Activated CD4-positive, CD25-positive, alpha-beta regulatory T cell treated with anti-CD3 and anti-CD28 coated beads, Interleukin-2, amount 50 U/mL, for 72 hours (primary cell): ENCODE results near the gene NUP54.
A peak's percentile ranks its signal among the peaks of the same experiment; 100 is the strongest.

Experiments used
- DNase-seq: peaks from one replicate; pipeline ENCODE4 v3.0.0; 2021

The NUP54 gene, protein sequence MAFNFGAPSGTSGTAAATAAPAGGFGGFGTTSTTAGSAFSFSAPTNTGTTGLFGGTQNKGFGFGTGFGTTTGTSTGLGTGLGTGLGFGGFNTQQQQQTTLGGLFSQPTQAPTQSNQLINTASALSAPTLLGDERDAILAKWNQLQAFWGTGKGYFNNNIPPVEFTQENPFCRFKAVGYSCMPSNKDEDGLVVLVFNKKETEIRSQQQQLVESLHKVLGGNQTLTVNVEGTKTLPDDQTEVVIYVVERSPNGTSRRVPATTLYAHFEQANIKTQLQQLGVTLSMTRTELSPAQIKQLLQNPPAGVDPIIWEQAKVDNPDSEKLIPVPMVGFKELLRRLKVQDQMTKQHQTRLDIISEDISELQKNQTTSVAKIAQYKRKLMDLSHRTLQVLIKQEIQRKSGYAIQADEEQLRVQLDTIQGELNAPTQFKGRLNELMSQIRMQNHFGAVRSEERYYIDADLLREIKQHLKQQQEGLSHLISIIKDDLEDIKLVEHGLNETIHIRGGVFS

DNA sequence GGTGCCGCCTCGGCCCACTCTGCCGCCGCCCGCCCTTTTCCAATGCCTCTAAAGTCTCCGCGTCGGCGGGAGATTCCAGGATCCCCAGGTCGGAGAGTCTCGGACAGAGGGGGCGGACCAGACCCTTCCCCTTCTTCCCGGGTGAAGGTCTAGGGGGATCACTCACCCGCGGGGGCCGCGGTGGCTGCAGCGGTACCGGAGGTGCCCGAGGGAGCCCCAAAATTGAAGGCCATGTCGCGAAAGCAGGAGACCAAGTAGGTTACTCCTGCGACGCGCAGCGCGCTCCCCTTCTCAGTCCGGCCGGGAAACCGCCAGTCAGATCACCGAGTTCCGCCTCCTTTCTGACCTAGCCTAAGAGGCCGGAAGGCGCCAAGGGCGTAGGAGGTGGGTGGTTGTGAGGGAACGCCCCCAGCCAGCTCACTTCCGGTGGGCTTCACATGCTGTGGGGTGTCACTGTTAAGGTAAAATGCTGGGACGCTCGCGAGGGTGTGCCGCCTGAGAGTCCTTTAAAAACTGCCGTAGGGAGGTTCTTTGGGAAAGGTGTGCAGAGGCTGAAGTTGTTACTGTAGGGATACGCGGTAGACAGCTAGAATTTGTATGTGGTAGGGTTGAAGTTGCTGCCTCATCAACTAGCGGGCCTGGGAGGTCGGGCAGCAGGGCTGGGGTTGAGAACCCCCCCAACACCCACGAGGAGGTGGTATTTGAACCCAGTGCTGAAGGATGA is at the start of gene NUP54:
Gene NUP54, minus strand, starts transcription at position 256 of the 724 bp plus-strand sequence. Its CDS starts 23 bp downstream, at position 233.
- peak; percentile 92 for DNase-seq

DNA sequence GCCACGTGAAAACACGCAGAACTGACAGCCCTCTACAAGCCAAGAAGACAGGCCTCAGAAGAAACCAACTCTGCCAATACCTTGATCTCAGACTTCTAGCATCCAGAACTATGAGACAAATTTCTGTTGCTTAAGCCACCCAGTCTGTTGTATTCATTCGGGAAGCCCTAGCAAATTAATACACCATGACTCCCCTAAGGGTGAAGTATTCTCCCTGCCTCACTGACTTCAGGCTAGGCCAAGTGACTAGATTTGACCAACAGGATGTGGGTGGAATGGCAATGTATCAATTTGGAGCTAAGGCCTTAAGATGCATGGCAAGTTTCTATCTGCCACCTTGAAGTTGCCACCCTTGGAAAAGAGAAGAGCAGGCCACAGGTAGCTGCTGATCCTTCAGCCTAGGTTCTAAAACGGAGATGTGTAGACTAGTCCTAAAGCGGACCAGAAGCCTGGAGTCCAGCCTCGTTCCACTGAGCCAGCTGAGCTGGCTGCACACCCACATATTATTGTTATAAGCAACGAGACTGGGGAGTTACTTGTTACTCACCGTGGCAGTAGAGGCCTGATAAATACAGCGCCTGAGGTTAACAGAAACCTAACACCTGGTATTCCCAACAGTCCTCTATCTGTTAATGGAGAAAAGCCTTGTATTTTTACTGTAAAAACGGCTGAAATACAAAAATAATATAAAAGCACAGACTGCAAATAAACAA is 49.0 kb upstream of the NUP54 start:
- no peak for DNase-seq

DNA sequence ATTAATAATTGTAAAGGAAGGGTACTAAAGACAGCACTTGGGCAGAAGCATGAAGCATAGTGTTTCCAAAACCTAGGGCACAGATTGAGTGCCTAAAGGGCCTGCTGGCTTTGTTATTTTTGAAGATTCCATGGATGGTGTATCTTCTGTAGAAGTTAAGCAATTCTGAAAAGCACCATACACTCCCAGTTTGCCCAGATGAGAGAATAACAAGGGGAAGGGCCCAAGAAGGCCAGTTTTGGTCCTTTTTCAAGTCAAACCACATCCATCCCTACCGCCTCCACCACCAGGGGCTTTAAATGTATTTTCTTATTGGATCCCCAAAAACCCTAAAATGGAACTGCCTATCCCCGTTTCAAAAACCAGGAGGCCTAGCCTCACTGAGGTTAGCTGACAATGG is 48.2 kb upstream of the NUP54 start:
- DNase-seq = no peak

DNA sequence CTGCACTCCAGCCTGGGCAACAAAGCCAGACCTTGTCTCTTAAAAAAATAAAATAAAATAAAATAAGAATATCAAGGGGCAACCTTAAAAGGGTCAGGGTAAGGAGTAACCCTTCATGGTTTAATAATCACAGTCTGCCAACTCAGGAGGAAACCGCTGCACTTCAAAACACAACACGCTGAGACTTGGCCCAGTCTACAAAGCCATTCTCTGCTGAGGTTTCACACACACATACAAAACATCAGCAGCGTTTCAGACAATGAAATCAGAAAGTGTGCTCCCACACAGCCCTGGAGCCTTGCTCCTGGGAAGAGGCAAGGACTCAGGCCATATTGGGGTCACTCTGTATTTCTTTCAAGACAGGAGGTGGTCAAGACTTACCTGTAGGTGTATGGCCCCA is 47.1 kb upstream of the NUP54 start:
- no peak for DNase-seq

- DNase-seq = no peak
Observed at GRCh38 chr4:76194325-76194724, 46.1 kb upstream of the NUP54 start.

- DNase-seq = no peak
Observed at GRCh38 chr4:76192236-76192635, 44.0 kb upstream of the NUP54 start.

DNA sequence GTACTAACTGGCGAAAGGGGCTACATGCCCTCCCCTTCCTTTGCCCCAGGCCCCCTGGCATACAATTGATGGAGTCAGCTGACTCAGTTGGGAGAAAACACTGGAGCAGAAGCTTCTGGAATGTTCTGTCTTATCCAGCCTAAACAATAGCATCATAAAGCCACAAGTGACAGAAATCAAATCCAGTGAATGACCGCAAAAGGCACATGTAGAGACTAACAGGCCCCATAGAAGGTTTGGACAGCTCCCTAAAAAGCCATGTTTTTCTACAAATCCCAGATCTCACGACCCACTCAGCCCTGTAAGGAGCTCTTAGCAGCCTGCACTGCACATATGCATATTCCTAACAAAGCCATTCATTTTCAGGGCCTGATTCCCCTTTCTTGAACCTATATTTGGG is 40.4 kb upstream of the NUP54 start:
- DNase-seq = no peak

GRCh38 chr4:76188149-76188548 is 40.0 kb upstream of the NUP54 start:
- no peak for DNase-seq

DNA sequence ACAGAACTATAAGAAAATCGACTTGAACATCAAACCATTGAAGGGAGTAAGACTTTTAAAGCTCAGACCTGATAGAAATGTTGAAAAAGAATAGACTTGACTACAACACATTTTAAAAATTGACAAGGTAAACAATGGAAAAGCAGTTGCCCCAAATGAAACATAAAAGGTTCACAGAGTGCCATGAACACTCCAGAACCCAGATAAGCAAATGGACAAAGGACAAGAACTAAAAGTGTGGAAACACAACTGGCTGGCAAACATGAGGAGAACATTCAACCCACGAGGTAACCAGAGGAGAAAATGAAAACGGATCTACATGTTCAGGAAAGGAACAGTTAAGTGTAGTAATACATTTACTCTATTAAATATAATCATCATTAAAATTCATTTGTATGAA is 39.0 kb upstream of the NUP54 start:
- no peak for DNase-seq

DNA sequence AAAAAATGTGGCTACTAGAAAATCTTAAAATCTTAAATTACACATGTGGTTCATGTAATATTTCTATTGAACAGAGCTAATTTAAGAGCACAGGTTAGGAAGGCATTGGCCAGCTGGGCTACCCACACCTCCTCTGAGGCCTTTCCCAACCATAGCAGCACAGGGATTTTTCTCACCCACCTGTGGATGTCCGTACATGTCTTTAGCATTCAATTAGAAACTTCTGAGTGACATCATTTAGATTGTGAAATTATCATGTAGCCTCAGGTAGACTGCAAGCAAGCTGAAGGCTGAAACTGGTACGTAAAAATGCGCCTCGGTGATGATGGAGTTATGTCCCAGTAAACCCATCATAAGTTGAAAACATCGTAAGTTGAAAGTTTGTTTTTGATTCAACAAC is 34.3 kb upstream of the NUP54 start:
- no peak for DNase-seq

GRCh38 chr4:76179398-76180318 is 31.5 kb upstream of the NUP54 start:
- DNase-seq = peak; percentile 83

DNA sequence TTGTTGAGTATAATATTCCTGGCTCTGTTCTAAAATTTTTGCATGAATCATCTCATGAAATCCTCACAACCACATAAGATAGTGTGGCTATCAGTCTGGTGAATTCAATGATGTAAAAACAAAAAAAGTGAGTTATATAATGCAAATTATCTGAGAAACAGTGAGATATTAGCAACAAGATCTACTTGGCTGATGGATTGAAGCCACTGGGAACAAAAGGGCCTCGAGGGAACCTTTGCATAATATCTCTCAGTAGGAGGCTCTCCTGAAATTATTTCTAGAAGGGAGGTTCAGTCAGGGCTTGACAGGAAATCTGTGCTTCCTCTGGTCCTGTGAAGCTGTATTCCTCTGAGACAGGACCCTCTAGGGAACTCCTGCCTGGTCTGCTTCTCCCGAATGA is 30.1 kb upstream of the NUP54 start:
- no peak for DNase-seq

DNA sequence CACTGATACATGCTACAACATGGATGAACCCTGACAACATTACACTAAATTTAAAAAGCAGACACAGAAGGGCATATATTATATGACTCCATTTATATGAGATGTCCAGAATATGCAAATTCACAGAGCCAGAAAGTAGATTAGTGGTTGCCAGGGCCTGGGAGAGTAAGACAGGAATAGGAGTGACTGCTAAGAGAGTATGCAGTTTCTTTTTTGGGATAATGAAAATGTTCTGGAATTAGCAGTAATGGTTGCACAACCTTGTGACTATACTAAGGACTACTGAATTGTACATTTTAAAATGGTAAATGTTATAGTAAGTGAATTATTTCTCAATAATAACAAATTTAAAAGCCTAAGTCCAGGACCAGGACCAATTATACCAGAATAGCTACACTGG is 29.5 kb upstream of the NUP54 start:
- no peak for DNase-seq

GRCh38 chr4:76175336-76175735 is 27.1 kb upstream of the NUP54 start:
- DNase-seq = no peak

DNA sequence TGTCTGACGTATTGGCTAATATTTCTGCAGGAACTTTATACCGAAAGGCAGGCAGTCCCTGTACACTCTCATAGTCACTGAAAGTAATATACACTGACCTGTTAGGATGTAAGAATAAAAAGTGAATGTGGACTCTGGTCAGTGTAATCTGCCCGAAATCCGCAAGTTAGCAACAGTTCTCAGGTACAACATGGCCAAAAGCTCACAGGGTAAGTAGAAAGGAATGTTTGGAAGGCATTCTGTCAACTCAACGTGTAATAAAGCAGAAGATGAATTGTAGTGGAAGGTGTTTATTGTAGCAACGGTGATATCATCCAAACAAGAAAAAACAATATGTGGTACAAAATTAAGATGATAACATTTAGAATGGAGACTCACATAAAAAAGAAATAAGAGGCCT is 26.0 kb upstream of the NUP54 start:
- no peak for DNase-seq

GRCh38 chr4:76168688-76169087 is 20.5 kb upstream of the NUP54 start:
- no peak for DNase-seq

- DNase-seq = no peak
Observed at GRCh38 chr4:76166480-76166879, 18.3 kb upstream of the NUP54 start.

GRCh38 chr4:76160355-76160754 is 12.2 kb upstream of the NUP54 start:
- DNase-seq = no peak

DNA sequence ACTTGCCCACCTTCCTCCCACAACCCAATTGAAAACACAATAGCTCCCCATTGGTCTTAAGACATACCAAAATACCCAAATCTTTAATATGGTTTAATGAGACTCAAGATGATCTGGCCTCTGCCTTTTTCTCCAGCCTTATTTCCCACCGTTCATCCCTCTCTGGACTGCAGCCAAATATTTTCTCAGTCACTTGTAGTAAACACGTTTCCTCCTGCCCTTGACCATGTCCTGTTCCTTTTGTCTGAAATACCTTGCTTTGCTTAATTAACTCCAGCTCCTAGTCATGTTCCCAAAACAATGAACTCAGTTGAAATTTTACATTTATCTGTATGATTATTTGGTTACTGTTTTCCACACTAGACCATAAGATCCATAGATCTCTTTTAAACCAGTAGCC is 8.4 kb upstream of the NUP54 start:
- no peak for DNase-seq

DNA sequence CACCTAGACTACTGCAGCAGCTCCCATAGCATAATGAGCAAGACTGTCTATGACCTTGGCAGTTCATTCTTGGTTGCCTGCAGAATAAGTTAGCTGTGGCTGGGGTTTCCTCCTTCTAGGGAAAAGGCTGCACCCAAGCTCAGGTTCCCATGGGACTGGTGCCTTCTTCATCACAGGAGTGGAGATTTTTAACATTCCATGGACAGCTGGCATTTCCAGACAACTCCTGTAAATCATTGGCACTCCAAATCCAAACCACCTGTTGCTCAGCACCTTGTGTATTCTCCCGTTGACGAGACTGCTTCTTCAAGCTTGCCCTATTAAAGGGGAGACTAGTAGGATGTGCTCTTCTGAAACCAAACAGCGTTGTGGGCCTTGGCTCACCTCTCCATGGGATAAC is 7.8 kb upstream of the NUP54 start:
- no peak for DNase-seq

DNA sequence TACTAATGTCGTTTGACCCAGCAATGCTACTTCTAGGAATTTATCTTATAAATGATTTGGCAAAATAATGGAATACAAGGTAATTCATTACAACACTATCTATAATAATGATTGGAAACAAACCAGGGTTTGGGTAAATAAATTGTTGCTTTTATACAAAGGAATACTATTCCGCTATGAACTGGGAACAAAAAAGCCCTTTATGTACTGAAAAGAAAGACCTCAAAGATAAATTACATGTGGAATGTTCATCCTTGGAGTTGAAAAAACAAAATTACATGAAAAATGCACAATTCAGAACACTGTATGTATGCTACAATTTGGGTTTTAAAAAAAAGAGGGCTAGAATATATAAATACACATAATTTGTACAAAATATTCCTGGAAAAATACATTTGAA is 5.2 kb upstream of the NUP54 start:
- no peak for DNase-seq

DNA sequence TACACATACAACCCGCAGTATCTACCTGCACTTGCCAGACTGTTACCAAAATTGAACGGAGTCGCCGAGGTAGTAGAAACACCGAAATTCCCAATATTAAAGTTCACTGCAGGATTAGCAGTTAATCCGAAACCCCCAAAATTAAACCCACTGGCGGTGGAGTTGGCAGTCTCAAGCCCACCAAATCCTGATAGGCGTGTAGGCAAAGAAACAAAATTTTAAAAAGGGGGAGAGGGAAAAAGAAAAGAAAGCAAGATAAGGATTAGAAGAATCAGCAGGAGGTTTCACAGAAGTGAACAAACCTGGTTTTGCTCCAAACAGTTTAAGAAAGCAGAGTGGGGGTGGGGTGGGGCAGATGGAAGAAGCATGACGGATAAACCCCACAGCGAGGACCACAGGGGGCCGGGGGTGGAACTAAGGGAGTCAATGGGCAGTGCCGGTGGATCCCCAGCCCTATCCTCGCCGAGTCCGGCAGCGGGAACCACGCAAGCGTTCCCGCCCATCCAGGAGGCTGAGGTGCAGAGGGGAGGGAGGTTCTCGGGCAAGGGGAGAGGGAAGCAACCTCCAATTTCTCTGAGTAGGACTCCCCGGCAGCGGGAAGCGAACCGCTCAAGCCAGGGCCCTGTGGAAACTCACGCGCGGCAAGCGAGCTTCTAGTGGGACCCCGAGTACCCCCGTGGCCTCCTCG is 599 bp downstream of the NUP54 start:
- DNase-seq = peak; percentile 53
